Adrenal gland (tissue), 12 donors: ENCODE data around the gene BPGM. TPM values are rescaled to one million over a fixed set of nuclear protein-coding genes. Genes with fewer than 3 reads are reported as not detected.

Experiments
- DNase-seq, 7 donors: peaks; one replicate each; pipeline ENCODE4 v3.0.0-alpha.2; 2019 to 2020
- H3K27ac ChIP-seq, 5 donors: fragments of 200-600 bp; sonication (generic) in 4 of 5; 1 replicate in 3 of 5; 2 replicates in 2 of 5; pipeline versions ENCODE4 v1.5.1 to v1.8.0; 2016 to 2020; ENCODE audit warnings: mild to moderate bottlenecking in 1 of 5
- H3K27me3 ChIP-seq: fragments of 200-600 bp; 2 replicates; pipeline ENCODE4 v1.8.0; 2021
- H3K36me3 ChIP-seq, 2 donors: fragments of 200-600 bp; replicated peaks in 1 of 2; 1 replicate in 1 of 2; 2 replicates in 1 of 2; pipeline versions ENCODE4 v1.5.1 to v1.8.0; 2018 to 2022
- H3K4me1 ChIP-seq, 2 donors: fragments of 200-600 bp; replicated peaks in 1 of 2; 1 replicate in 1 of 2; 2 replicates in 1 of 2; pipeline versions ENCODE4 v1.5.1 to v1.8.0; 2018 to 2021
- H3K4me3 ChIP-seq, 4 donors: fragments of 200-600 bp; sonication (generic) in 3 of 4; one replicate each; pipeline ENCODE4 v1.5.1; 2016 to 2018
- H3K9me3 ChIP-seq, 3 donors: fragments of 200-600 bp; sonication (generic) in 1 of 3; replicated peaks in 1 of 3; 1 replicate in 2 of 3; 2 replicates in 1 of 3; pipeline versions ENCODE4 v1.5.1 to v1.8.0; 2016 to 2021
- POLR2A ChIP-seq, 2 donors: fragments of 450-650 bp; IDR thresholded peaks; one replicate each; pipeline ENCODE4 v1.6.1; 2017; ENCODE audit warnings: antibody characterized with exemption in 2 of 2, mild to moderate bottlenecking in 2 of 2, moderate library complexity in 1 of 2
- WGBS, 4 donors: extraction: QIAGEN DNeasy Blood & Tissue Kit in 2 of 4; methylation state at CpG; one replicate each; pipeline versions ENCODE4 v1.1.5 to v1.1.7; 2013 to 2017; 5-methylcytosine and 5-hydroxymethylcytosine counted together
- intact Hi-C, 2 donors: fragments of 100-400 bp; cut with DNase I; formaldehyde crosslinking; loops; one replicate each; pipeline versions ENCODE4 v1.14.1 to v1.15.0; 2022 to 2023
- polyA plus RNA-seq, 3 donors: library from polyadenylated mRNA; stranded (reverse); fragments of 200-250 nt in 2 of 3; fragments of 350-450 nt in 1 of 3; fragmentation: Illumina TruSeq in 1 of 3; extraction: RNeasy Lipid Tissue Mini Kit (QIAGEN cat#74804) in 1 of 3; gene quantifications; one replicate each; pipeline ENCODE4 v1.2.3, GENCODE V29; 2013 to 2014
- total RNA-seq, 9 donors: library from RNA; depleted of rRNA in 4 of 9; stranded (reverse); fragments of >200 nt in 4 of 9; fragments of 120-200 nt in 1 of 9; fragmentation: NEBNext Ultra II Directional in 1 of 9; extraction: Animal tissue kit (Norgen Biotek cat#: 25700) in 1 of 9; gene quantifications; one replicate each; pipeline versions ENCODE4 v1.1.0 to v1.2.4, GENCODE V29; 2013 to 2023
- TF ChIP-seq, protein P1 (sequence below), 6 experiments: fragments of 450-650 bp in 4 of 6; fragments of 200-600 bp in 2 of 6; sonication (generic) in 1 of 6; IDR thresholded peaks; 1 replicate in 5 of 6; 2 replicates in 1 of 6; pipeline versions ENCODE4 v1.5.1 to v1.8.0; 2016 to 2021; ENCODE audit warnings: antibody characterized with exemption in 6 of 6, mild to moderate bottlenecking in 2 of 6, moderate library complexity in 1 of 6
- donor health status: healthy with polysubstance abuse.
- donor health status: Bipolar disorder and iron deficiency.
- donor health status: DM: yes; HTN: yes; CAD: no.
- donor health status: DM: no; HTN: no; CAD: no.
- donor health status: DM: no; HTN: no; CAD: no.
- donor health status: DM: yes; HTN: yes; CAD: no.

Gene BPGM
- total and polyA plus RNA-seq, 12 donors: 12.1 to 34.8 (median 17.9) TPM

- TF ChIP-seq, protein P1, sequence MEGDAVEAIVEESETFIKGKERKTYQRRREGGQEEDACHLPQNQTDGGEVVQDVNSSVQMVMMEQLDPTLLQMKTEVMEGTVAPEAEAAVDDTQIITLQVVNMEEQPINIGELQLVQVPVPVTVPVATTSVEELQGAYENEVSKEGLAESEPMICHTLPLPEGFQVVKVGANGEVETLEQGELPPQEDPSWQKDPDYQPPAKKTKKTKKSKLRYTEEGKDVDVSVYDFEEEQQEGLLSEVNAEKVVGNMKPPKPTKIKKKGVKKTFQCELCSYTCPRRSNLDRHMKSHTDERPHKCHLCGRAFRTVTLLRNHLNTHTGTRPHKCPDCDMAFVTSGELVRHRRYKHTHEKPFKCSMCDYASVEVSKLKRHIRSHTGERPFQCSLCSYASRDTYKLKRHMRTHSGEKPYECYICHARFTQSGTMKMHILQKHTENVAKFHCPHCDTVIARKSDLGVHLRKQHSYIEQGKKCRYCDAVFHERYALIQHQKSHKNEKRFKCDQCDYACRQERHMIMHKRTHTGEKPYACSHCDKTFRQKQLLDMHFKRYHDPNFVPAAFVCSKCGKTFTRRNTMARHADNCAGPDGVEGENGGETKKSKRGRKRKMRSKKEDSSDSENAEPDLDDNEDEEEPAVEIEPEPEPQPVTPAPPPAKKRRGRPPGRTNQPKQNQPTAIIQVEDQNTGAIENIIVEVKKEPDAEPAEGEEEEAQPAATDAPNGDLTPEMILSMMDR (IDR thresholded peaks at IDR 0.05): peak in 2 of 6 experiments; percentile 8 to 16
- TF ChIP-seq POLR2A (IDR thresholded peaks at IDR 0.05): no peak
- no peak overlapping the region for H3K4me3 ChIP-seq
- intact Hi-C loops: no loop called here
- H3K27ac ChIP-seq: peak overlapping the region in 1 of 5 donors; percentile 84
- H3K36me3 ChIP-seq: no peaks in the 10 kb centered on the region
- 77 to 93% (median 88%) methylated on average over 2 of the region's 2 CpGs for WGBS, 4 donors
- H3K4me1 ChIP-seq: no peaks in the 10 kb centered on the region
- DNase-seq: no peak
- H3K27me3 ChIP-seq: no peaks in the 10 kb centered on the region
- no peaks in the 10 kb centered on the region for H3K9me3 ChIP-seq
Observed at GRCh38 chr7:134701272-134701671, 54.6 kb downstream of the BPGM start.

DNA sequence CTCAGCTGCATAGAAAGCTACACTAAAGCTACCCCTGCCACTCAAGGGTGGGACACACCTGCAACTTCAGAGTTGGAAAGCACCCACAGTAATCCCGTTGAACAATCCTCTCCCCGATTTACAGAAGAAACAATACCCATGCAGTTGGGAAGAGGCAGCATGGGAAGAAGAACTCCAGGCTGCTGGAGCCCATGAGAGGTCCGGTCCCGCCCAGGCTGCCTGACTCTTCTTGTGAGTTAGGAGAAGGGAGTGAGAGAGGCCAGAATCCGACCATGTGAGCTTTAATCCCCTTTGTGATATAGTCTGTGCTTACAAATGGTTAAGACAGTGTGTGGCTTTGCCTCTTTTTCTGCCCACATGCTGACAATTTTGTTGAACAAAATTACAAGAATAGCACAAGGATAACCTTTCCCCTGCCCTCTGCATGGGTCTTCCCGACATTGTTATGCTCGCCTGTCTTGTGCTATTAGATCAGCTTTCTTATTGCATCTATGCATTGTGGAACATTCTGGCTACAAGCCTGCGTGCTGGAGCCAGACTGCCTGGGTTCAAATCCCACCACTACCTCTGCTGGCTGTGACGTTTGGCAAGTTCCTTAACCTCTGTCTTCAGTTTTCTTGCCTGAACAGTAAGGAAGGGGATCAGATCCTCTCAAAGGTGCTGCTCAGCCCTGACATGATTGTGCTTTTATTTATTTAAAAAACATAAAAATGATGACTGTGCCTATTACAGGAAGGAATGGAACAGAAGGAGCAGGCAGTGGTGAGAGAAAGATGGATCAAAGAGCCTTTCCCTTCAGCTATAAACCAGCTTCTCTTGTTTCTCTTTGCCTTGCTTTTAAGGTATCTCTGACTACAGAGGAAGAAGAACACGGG is 56.0 kb downstream of the BPGM start:
- no peaks in the 10 kb centered on the region for H3K27me3 ChIP-seq
- H3K4me3 ChIP-seq: no peak overlapping the region
- no peaks in the 10 kb centered on the region for H3K4me1 ChIP-seq
- peak overlapping the region in 3 of 5 donors; percentile 39 to 84 (median 74) for H3K27ac ChIP-seq
- no peaks in the 10 kb centered on the region for H3K36me3 ChIP-seq
- intact Hi-C loops: no loop called here
- no peak for TF ChIP-seq POLR2A (IDR thresholded peaks at IDR 0.05)
- TF ChIP-seq, protein P1 (IDR thresholded peaks at IDR 0.05): no peak
- 47 to 62% (median 56%) methylated on average over 10 of the region's 10 CpGs for WGBS, 4 donors
- H3K9me3 ChIP-seq: no peaks in the 10 kb centered on the region
- DNase-seq: no peak

DNA sequence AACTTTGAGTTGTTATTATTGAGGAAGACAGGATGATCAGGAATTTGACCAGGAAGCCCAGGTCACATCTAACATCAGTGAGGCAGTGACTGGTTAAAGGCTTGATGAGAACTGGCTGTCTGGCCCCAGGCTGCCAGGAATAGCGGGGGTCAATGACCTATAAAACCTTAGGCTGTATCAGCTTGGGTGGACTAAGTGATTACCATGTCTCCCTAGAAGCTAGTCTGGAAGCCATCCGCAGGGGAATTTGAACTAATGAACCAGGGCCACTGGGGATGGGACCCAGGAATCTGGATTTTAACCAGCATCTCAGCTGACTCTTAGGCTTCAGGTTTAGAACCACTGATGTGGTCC is 56.6 kb downstream of the BPGM start:
- peak in 2 of 7 donors; percentile 37 to 70 for DNase-seq
- intact Hi-C loops: no loop called here
- no peaks in the 10 kb centered on the region for H3K36me3 ChIP-seq
- H3K27me3 ChIP-seq: no peaks in the 10 kb centered on the region
- whole genome bisulfite sequencing, 4 donors: 57 to 88% (median 72%) methylated on average over 1 to 2 of the region's 2 CpGs
- H3K9me3 ChIP-seq: no peaks in the 10 kb centered on the region
- H3K4me1 ChIP-seq: no peaks in the 10 kb centered on the region
- H3K4me3 ChIP-seq: no peak overlapping the region
- H3K27ac ChIP-seq: peak overlapping the region in 4 of 5 donors; percentile 24 to 84 (median 50)
- TF ChIP-seq, protein P1 (IDR thresholded peaks at IDR 0.05): no peak

GRCh38 chr7:134703782-134704181 is 57.1 kb downstream of the BPGM start:
- no peaks in the 10 kb centered on the region for H3K27me3 ChIP-seq
- intact Hi-C loops: no loop called here
- DNase-seq: peak in 6 of 7 donors; percentile 30 to 78 (median 53)
- no peak for TF ChIP-seq POLR2A (IDR thresholded peaks at IDR 0.05)
- TF ChIP-seq, protein P1 (IDR thresholded peaks at IDR 0.05): no peak
- H3K4me3 ChIP-seq: no peak overlapping the region
- H3K4me1 ChIP-seq: no peaks in the 10 kb centered on the region
- H3K27ac ChIP-seq: peak overlapping the region in 4 of 5 donors; percentile 24 to 84 (median 50)
- no peaks in the 10 kb centered on the region for H3K9me3 ChIP-seq
- WGBS, 4 donors: 53 to 65% (median 65%) methylated on average over 6 of the region's 6 CpGs
- H3K36me3 ChIP-seq: no peaks in the 10 kb centered on the region
